T-helper 22 cell (primary cell): Measurements from ENCODE around the gene SMARCB1.
A peak's percentile ranks its signal among the peaks of the same experiment; 100 is the strongest.

ENCODE experiments used
- DNase-seq: peaks from one replicate; pipeline ENCODE4 v3.0.0-alpha.2; 2020; ENCODE audit warnings: low read depth

Gene SMARCB1

GRCh38 chr22:23762842-23763578, 23.8 kb upstream of the SMARCB1 start, which contains the start of gene C22orf15:
Gene C22orf15 (plus strand): TSS chr22:23762990. CDS start chr22:23763307, 317 bp downstream.
- DNase-seq: no peak

- DNase-seq: no peak
Measured at GRCh38 chr22:23763579-23763945, 23.2 kb upstream of the SMARCB1 start.

- no peak for DNase-seq
Measured at GRCh38 chr22:23763954-23764353, 22.8 kb upstream of the SMARCB1 start.

- DNase-seq: no peak
Measured at GRCh38 chr22:23764899-23765881, 21.6 kb upstream of the SMARCB1 start.

- no peak for DNase-seq
Measured at GRCh38 chr22:23767303-23767672, 19.5 kb upstream of the SMARCB1 start.

- peak; percentile 52 for DNase-seq
Measured at GRCh38 chr22:23767673-23768548, 18.9 kb upstream of the SMARCB1 start, which contains the start of gene CHCHD10. Gene CHCHD10 (minus strand): TSS chr22:23767972. CDS start chr22:23767874, 98 bp downstream.

- no peak for DNase-seq
Measured at GRCh38 chr22:23769321-23769965, 17.3 kb upstream of the SMARCB1 start.

- no peak for DNase-seq
Measured at GRCh38 chr22:23772315-23772648, 14.5 kb upstream of the SMARCB1 start.

- peak; percentile 20 for DNase-seq
Measured at GRCh38 chr22:23772649-23773473, 13.9 kb upstream of the SMARCB1 start, which contains the start of gene MMP11. Gene MMP11 (plus strand): TSS chr22:23772849. CDS start chr22:23772871, 22 bp downstream.

- no peak for DNase-seq
Measured at GRCh38 chr22:23773483-23774113, 13.2 kb upstream of the SMARCB1 start.

GRCh38 chr22:23774114-23774921, 12.4 kb upstream of the SMARCB1 start:
- no peak for DNase-seq

GRCh38 chr22:23774922-23775436, 11.8 kb upstream of the SMARCB1 start:
- no peak for DNase-seq

GRCh38 chr22:23775779-23776375, 10.9 kb upstream of the SMARCB1 start:
- DNase-seq: no peak

GRCh38 chr22:23777776-23778576, 8.8 kb upstream of the SMARCB1 start:
- DNase-seq: no peak

GRCh38 chr22:23778577-23778900, 8.2 kb upstream of the SMARCB1 start:
- no peak for DNase-seq

GRCh38 chr22:23779083-23779482, 7.7 kb upstream of the SMARCB1 start:
- no peak for DNase-seq

- no peak for DNase-seq
Measured at GRCh38 chr22:23779731-23780130, 7.0 kb upstream of the SMARCB1 start.
